NT2/D1 (cell line): ENCODE data around the gene CHCHD4.

Experiments
- SUZ12 ChIP-seq: IDR thresholded peaks from 2 replicates; pipeline ENCODE4 v1.6.1; 2011; ENCODE audit not compliant: insufficient read length, insufficient read depth; ENCODE audit errors: extremely low read depth
- YY1 ChIP-seq: IDR thresholded peaks from 2 replicates; pipeline ENCODE4 v1.6.1; 2011; ENCODE audit not compliant: insufficient read length, insufficient read depth
- ZNF274 ChIP-seq: IDR thresholded peaks from 2 replicates; pipeline ENCODE4 v1.6.1; 2011; ENCODE audit warnings: mild to moderate bottlenecking, low read depth, low read length

GRCh38 chr3:14126887-14127505 is 2.3 kb upstream of the CHCHD4 start:
- no peak for TF ChIP-seq ZNF274
- no peak for TF ChIP-seq SUZ12
- TF ChIP-seq YY1 = no peak
